HEK293 (cell line): ENCODE measurements around the gene CABP7.

Experiments used
- CTCF ChIA-PET: fragments of 350-600 bp; formaldehyde crosslinking; extraction: SDS; loops from one replicate; lab custom pipeline; 2021; ENCODE audit warnings: antibody characterized with exemption; lab: Yijun Ruan, JAX
- POLR2A ChIA-PET: fragments of 300-600 bp; formaldehyde crosslinking; extraction: SDS; loops from one replicate; lab custom pipeline; 2020; ENCODE audit warnings: antibody characterized with exemption, inconsistent platforms; lab: Yijun Ruan, JAX
- H3K27ac ChIP-seq: fragments of 200-500 bp; sonication (Bioruptor generic); 2 replicates; pipeline ENCODE4 v1.5.1; 2014; ENCODE audit warnings: low read depth, low read length, control low read depth, inconsistent platforms; ENCODE audit errors: extremely low read depth
- H3K36me3 ChIP-seq, 2 experiments: fragments of 200-500 bp in 1 of 2; sonication (Bioruptor generic) in 1 of 2; 1 replicate in 1 of 2; 2 replicates in 1 of 2; pipeline ENCODE4 v1.5.1; 2014 to 2017; ENCODE audit warnings: inconsistent platforms in 2 of 2, low read length in 2 of 2; ENCODE audit not compliant: control insufficient read depth in 2 of 2, insufficient read depth in 1 of 2
- H3K4me1 ChIP-seq: fragments of 200-500 bp; sonication (Bioruptor generic); 2 replicates; pipeline ENCODE4 v1.5.1; 2014; ENCODE audit warnings: mild to moderate bottlenecking, low read length, inconsistent platforms; ENCODE audit not compliant: control insufficient read depth, insufficient read depth
- H3K4me3 ChIP-seq: 2 replicates; pipeline ENCODE4 v1.5.1; 2011; ENCODE audit warnings: low read depth, mild to moderate bottlenecking, control low read depth, low read length, moderate library complexity
- H3K9me3 ChIP-seq: fragments of 200-500 bp; sonication (Bioruptor generic); 2 replicates; pipeline ENCODE4 v1.5.1; 2014; ENCODE audit warnings: low read depth, low read length, inconsistent platforms; ENCODE audit not compliant: control insufficient read depth, insufficient read depth
- GLIS2 ChIP-seq: fragments of 450-650 bp; formaldehyde crosslinking; IDR thresholded peaks from 2 replicates; pipeline ENCODE4 v1.5.1; 2016; ENCODE audit warnings: missing biosample characterization, missing genetic modification characterization
- IKZF3 ChIP-seq: fragments of 450-650 bp; IDR thresholded peaks from 2 replicates; pipeline ENCODE4 v1.5.0; 2018; ENCODE audit warnings: missing biosample characterization, mild to moderate bottlenecking, missing genetic modification characterization, moderate library complexity
- KLF16 ChIP-seq: fragments of 450-650 bp; formaldehyde crosslinking; IDR thresholded peaks from 2 replicates; pipeline ENCODE4 v1.5.1; 2017; ENCODE audit warnings: missing biosample characterization, missing genetic modification characterization
- KLF9 ChIP-seq: fragments of 450-650 bp; formaldehyde crosslinking; IDR thresholded peaks from 2 replicates; pipeline ENCODE4 v1.5.1; 2016; ENCODE audit warnings: missing biosample characterization, missing genetic modification characterization, low read depth
- MZF1 ChIP-seq: fragments of 450-650 bp; formaldehyde crosslinking; IDR thresholded peaks from 2 replicates; pipeline ENCODE4 v1.5.1; 2017; ENCODE audit warnings: missing biosample characterization, missing genetic modification characterization, borderline replicate concordance
- OVOL3 ChIP-seq: fragments of 450-650 bp; formaldehyde crosslinking; IDR thresholded peaks from 2 replicates; pipeline ENCODE4 v1.5.1; 2016; ENCODE audit warnings: missing biosample characterization, missing genetic modification characterization
- ZBTB8A ChIP-seq: fragments of 450-650 bp; formaldehyde crosslinking; IDR thresholded peaks from 2 replicates; pipeline ENCODE4 v1.5.1; 2016; ENCODE audit warnings: missing biosample characterization, missing genetic modification characterization
- ZFHX2 ChIP-seq: fragments of 450-650 bp; formaldehyde crosslinking; conservative IDR thresholded peaks from 2 replicates; pipeline ENCODE4 v1.5.1; 2016; ENCODE audit warnings: missing biosample characterization, missing genetic modification characterization
- ZFP41 ChIP-seq: fragments of 450-650 bp; formaldehyde crosslinking; IDR thresholded peaks from 2 replicates; pipeline ENCODE4 v1.5.1; 2016; ENCODE audit warnings: missing biosample characterization, missing genetic modification characterization, borderline replicate concordance
- ZNF121 ChIP-seq: fragments of 450-650 bp; formaldehyde crosslinking; IDR thresholded peaks from 2 replicates; pipeline ENCODE4 v1.5.1; 2016; ENCODE audit warnings: missing biosample characterization, missing genetic modification characterization
- ZNF133 ChIP-seq: fragments of 450-650 bp; formaldehyde crosslinking; IDR thresholded peaks from 2 replicates; pipeline ENCODE4 v1.5.1; 2016; ENCODE audit warnings: missing biosample characterization, missing genetic modification characterization
- ZNF2 ChIP-seq: fragments of 450-650 bp; formaldehyde crosslinking; IDR thresholded peaks from 2 replicates; pipeline ENCODE4 v1.5.1; 2016; ENCODE audit warnings: missing biosample characterization, missing genetic modification characterization
- ZNF248 ChIP-seq: fragments of 450-650 bp; formaldehyde crosslinking; IDR thresholded peaks from 2 replicates; pipeline ENCODE4 v1.5.1; 2017; ENCODE audit warnings: missing biosample characterization, missing genetic modification characterization
- ZNF366 ChIP-seq: fragments of 450-650 bp; formaldehyde crosslinking; conservative IDR thresholded peaks from 2 replicates; pipeline ENCODE4 v1.5.1; 2016; ENCODE audit warnings: missing biosample characterization, missing genetic modification characterization
- ZNF501 ChIP-seq: fragments of 450-650 bp; formaldehyde crosslinking; IDR thresholded peaks from 2 replicates; pipeline ENCODE4 v1.5.1; 2016; ENCODE audit warnings: missing biosample characterization, missing genetic modification characterization
- ZNF514 ChIP-seq: fragments of 450-650 bp; formaldehyde crosslinking; IDR thresholded peaks from 2 replicates; pipeline ENCODE4 v1.5.1; 2016; ENCODE audit warnings: missing biosample characterization, missing genetic modification characterization
- ZNF596 ChIP-seq: fragments of 450-650 bp; IDR thresholded peaks from 2 replicates; pipeline ENCODE4 v1.5.0; 2018; ENCODE audit warnings: missing biosample characterization, mild to moderate bottlenecking, missing genetic modification characterization, moderate library complexity
- ZNF623 ChIP-seq: fragments of 450-650 bp; formaldehyde crosslinking; IDR thresholded peaks from 2 replicates; pipeline ENCODE4 v1.5.1; 2016; ENCODE audit warnings: missing biosample characterization, missing genetic modification characterization
- TF ChIP-seq, protein P1 (sequence below): fragments of 450-650 bp; formaldehyde crosslinking; IDR thresholded peaks from 2 replicates; pipeline ENCODE4 v1.5.1; 2017; ENCODE audit warnings: missing biosample characterization, missing genetic modification characterization
- TF ChIP-seq, protein P2 (sequence below): fragments of 450-650 bp; formaldehyde crosslinking; IDR thresholded peaks from 2 replicates; pipeline ENCODE4 v1.5.1; 2016; ENCODE audit warnings: missing biosample characterization, missing genetic modification characterization

CABP7 gene

DNA sequence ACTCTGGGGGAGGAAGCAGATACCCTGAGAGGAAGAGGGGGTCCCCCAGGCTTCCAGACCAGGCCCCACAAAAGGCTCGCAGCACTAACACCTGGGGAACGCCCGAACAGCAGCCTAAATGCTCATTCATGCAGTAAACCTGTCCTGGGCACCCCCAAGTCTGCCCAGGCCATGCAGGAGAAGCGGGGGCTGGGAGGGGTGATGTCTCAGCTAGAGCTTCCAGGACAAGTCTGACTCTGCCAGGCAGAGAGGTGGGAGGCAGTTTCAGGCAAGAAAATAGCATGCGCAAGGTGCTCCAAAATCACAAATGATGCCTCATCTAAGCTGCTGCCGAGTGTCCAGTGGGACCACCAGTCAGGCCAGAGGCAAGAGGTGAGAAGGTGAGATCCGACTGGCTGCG is 14.6 kb downstream of the CABP7 start:
- H3K4me1 ChIP-seq: peaks cover 6% of the 10 kb centered on the region; the same call in 1 of the 2 replicates
- CTCF ChIA-PET: no interaction called here
- POLR2A ChIA-PET: interaction anchor here (1.1 kb wide), 1 partner anchor 32 kb away, joined by 5 read pairs; the partner anchor contains the start of genes UQCR10 and ZMAT5
- TF ChIP-seq, protein P1, sequence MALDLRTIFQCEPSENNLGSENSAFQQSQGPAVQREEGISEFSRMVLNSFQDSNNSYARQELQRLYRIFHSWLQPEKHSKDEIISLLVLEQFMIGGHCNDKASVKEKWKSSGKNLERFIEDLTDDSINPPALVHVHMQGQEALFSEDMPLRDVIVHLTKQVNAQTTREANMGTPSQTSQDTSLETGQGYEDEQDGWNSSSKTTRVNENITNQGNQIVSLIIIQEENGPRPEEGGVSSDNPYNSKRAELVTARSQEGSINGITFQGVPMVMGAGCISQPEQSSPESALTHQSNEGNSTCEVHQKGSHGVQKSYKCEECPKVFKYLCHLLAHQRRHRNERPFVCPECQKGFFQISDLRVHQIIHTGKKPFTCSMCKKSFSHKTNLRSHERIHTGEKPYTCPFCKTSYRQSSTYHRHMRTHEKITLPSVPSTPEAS (tag by site-specific recombination): no peak
- TF ChIP-seq ZFP41 (tag by site-specific recombination) (no peak), MZF1 (tag by site-specific recombination) (no peak), ZBTB8A (tag by site-specific recombination) (no peak), ZNF514 (tag by site-specific recombination) (no peak), ZNF248 (tag by site-specific recombination) (no peak)
- H3K4me3 ChIP-seq: no peak overlapping the region
- H3K27ac ChIP-seq: no peak overlapping the region
- H3K36me3 ChIP-seq: peaks cover 0 to 8% of the 10 kb centered on the region in 2 experiments; a peak in 1 of 3 replicates
- H3K9me3 ChIP-seq: no peaks in the 10 kb centered on the region

DNA sequence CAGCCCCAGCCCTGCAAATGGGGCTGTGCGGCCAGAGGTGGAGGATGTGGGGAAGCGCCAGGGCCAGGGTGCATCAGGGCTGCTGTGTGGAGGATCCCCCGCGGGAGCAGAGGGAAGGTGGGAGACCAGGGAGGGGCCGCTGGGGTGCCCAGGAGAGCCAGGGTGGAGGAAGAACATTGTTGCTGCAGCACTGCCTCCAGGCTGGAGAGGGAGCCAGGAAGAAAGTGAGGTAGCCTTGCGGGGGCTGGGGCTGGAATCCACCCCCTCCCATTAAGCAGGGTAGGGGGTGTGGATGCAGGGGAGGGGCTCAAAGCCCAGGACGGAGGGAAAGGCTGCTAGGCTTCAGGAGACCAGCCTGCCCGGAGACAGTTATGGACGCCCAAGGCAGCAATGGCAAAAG is 15.0 kb downstream of the CABP7 start:
- ChIA-PET POLR2A (no interaction called here), CTCF (no interaction called here)
- TF ChIP-seq GLIS2: peak; percentile 23; the same call in 1 of the 2 replicates
- no peak for TF ChIP-seq ZNF133 (tag by site-specific recombination)
- TF ChIP-seq ZNF2 (tag by site-specific recombination): no peak
- TF ChIP-seq, protein P2, sequence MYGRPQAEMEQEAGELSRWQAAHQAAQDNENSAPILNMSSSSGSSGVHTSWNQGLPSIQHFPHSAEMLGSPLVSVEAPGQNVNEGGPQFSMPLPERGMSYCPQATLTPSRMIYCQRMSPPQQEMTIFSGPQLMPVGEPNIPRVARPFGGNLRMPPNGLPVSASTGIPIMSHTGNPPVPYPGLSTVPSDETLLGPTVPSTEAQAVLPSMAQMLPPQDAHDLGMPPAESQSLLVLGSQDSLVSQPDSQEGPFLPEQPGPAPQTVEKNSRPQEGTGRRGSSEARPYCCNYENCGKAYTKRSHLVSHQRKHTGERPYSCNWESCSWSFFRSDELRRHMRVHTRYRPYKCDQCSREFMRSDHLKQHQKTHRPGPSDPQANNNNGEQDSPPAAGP: 0 out of 2 replicates have a peak, but pooled peaks have one; percentile 22
- no peak; the same call in 1 of the 2 replicates for TF ChIP-seq ZFHX2
- TF ChIP-seq ZNF596: no peak
- H3K4me3 ChIP-seq: no peak overlapping the region
- peaks cover 0 to 10% of the 10 kb centered on the region in 2 experiments; a peak in 1 of 3 replicates for H3K36me3 ChIP-seq
- H3K9me3 ChIP-seq: no peaks in the 10 kb centered on the region
- H3K27ac ChIP-seq: no peak overlapping the region
- peaks cover 6% of the 10 kb centered on the region; the same call in 1 of the 2 replicates for H3K4me1 ChIP-seq

DNA sequence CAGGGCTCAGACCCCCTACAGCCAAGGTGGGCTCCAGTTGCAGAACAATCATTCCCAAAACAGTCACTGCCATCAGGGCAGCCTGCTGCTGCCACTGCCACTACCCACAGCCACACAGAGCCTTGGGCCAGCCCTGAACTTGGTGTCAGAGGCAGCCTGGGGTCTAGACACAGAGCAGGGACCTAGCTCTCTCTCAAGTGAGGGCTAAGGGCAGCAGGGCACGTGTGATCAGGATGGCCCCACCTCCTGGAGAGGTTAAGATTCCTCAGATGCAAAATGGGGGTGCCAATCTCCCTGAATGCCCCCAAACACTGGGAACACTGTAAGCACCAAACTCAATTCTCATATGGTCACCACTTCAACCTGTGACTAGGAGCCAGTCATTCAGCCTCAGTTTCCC is 15.6 kb downstream of the CABP7 start:
- peaks cover 0 to 15% of the 10 kb centered on the region in 2 experiments; a peak in 1 of 3 replicates for H3K36me3 ChIP-seq
- peaks cover 6% of the 10 kb centered on the region; the same call in 1 of the 2 replicates for H3K4me1 ChIP-seq
- ChIA-PET POLR2A (no interaction called here), CTCF (no interaction called here)
- H3K4me3 ChIP-seq: no peak overlapping the region
- H3K27ac ChIP-seq: no peak overlapping the region
- H3K9me3 ChIP-seq: no peaks in the 10 kb centered on the region
- no peak for TF ChIP-seq KLF9 (tag by site-specific recombination)
- TF ChIP-seq KLF16 (tag by site-specific recombination): no peak
- TF ChIP-seq ZNF623: no peak
- TF ChIP-seq, all 188 proteins: peak for 0

DNA sequence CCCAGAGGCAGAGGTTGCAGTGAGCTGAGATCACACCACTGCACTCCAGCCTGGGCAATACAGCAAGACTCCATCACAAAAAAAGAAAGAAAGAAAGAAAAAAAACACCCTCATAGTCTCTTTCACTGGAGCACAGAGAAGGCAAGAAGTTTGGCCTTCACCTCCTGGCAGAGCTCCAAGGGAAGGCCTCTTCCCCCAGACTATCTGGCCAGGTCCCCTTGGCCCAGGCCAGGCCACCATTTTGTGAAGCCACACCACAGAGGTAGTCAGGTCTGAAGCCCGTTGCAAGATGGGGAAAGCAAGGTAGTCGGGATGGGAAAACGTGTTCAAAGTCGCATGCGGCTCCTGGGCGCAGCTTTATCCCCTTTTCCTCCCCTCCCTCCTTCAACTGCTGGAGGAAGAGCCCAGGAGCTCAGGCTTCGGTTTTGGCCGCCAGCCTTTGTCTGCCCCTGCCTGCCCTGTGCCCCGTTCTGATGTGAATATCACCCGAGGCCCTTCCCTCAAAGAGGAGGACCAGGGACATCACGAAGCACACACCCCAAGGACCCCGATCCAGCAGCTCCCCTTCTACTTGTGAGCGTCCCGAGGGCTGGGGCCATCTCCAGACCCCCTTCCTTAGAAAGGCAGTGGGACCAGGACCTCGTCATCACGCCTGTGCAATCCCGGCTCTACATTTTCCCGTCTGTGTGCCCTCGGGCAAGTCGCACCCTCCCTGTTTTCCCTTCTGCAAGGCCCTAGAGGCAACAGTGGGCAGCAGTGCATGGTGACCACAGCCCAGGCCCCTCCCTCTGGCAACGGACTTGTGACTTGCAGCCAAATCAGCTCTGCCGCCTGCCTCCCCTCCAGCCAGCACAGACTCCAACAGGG is 17.7 kb downstream of the CABP7 start:
- Histone ChIP-seq H3K9me3 (no peaks in the 10 kb centered on the region), H3K4me1 (peaks cover 6% of the 10 kb centered on the region; the same call in 1 of the 2 replicates), H3K27ac (no peak overlapping the region), H3K36me3 (peaks cover 0 to 24% of the 10 kb centered on the region in 2 experiments; a peak in 1 of 3 replicates), H3K4me3 (no peak overlapping the region)
- no peak for TF ChIP-seq ZNF366 (tag by site-specific recombination)
- no peak for TF ChIP-seq OVOL3 (tag by site-specific recombination)
- TF ChIP-seq IKZF3 (tag by site-specific recombination): no peak
- TF ChIP-seq ZNF121: peak; percentile 83
- TF ChIP-seq ZNF501 (tag by site-specific recombination): no peak
- ChIA-PET CTCF (interaction anchor here (0.6 to 0.7 kb wide), 3 partner anchors 10 to 412 kb away, joined by 3 to 4 read pairs (median 3); no protein-coding TSS in a partner anchor), POLR2A (no interaction called here)
